ENCODE results near the gene TUBA4B.

DNA sequence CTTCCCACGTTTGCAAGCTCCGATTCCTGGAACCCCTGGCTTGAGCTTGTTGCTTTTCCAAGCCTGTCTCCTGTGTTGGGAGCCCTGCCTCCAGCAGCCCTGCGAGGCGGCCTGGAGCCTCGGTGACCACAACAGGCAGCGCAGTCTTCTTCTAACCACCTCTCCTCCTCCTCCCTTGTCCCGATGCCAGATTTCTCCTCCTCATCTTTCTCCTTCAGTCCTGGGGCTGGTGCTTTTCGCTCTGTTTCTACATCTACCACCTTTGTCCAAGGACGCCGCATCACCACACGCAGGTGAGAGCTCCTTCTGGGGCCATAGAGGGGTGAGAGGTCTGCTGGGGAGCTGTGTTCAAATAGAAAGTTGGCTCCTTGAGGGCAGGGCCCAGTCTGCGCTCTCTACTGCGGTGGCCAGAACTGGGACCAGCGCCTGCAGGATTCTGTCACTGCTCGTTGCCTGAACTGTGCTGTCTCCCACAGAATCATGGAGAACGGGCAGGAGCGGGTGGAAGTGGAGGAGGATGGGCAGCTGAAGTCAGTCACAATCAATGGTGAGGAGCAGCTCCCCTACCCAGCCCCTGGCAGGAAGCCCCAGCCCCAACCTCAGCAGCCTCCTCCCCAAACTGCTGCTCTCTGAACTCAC is 30.0 kb downstream of the TUBA4B start:
- TF ChIP-seq, protein P1, sequence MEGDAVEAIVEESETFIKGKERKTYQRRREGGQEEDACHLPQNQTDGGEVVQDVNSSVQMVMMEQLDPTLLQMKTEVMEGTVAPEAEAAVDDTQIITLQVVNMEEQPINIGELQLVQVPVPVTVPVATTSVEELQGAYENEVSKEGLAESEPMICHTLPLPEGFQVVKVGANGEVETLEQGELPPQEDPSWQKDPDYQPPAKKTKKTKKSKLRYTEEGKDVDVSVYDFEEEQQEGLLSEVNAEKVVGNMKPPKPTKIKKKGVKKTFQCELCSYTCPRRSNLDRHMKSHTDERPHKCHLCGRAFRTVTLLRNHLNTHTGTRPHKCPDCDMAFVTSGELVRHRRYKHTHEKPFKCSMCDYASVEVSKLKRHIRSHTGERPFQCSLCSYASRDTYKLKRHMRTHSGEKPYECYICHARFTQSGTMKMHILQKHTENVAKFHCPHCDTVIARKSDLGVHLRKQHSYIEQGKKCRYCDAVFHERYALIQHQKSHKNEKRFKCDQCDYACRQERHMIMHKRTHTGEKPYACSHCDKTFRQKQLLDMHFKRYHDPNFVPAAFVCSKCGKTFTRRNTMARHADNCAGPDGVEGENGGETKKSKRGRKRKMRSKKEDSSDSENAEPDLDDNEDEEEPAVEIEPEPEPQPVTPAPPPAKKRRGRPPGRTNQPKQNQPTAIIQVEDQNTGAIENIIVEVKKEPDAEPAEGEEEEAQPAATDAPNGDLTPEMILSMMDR (IDR thresholded peaks at IDR 0.05), result no peak
- TF ChIP-seq POLR2A (IDR thresholded peaks at IDR 0.05), result no peak

Measured in body of pancreas (tissue), 4 donors.